ENCODE data around the gene LRP1B.

DNA sequence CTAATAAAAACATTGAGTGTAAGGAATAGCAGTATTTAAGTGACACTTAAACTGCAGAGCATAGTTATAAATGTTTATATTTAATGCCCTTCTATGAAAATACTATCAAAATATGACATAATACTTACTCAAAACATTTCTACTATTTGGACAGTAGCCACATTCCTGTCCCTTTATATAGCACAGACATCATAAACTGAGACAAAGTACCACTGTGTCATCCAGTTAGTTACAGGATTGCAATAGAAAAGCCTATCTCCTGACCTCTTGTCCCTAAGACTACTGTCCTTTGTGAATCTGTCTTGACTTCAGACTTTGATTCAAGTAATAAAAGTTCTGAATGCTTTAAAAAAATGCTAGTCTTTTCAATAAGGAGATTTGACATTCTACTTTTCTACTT lies 1822.1 kb downstream of the LRP1B start:
- TF ChIP-seq, protein P1, sequence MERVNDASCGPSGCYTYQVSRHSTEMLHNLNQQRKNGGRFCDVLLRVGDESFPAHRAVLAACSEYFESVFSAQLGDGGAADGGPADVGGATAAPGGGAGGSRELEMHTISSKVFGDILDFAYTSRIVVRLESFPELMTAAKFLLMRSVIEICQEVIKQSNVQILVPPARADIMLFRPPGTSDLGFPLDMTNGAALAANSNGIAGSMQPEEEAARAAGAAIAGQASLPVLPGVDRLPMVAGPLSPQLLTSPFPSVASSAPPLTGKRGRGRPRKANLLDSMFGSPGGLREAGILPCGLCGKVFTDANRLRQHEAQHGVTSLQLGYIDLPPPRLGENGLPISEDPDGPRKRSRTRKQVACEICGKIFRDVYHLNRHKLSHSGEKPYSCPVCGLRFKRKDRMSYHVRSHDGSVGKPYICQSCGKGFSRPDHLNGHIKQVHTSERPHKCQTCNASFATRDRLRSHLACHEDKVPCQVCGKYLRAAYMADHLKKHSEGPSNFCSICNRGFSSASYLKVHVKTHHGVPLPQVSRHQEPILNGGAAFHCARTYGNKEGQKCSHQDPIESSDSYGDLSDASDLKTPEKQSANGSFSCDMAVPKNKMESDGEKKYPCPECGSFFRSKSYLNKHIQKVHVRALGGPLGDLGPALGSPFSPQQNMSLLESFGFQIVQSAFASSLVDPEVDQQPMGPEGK (CRISPR knock-in tag; IDR thresholded peaks at IDR 0.05; ENCODE audit: borderline replicate concordance), result no peak
- TF ChIP-seq CSDC2 (CRISPR knock-in tag; IDR thresholded peaks at IDR 0.05) (no peak), ARNTL (CRISPR knock-in tag; IDR thresholded peaks at IDR 0.05; ENCODE audit: borderline replicate concordance, low read depth) (no peak), PPARA (CRISPR knock-in tag; IDR thresholded peaks at IDR 0.05; ENCODE audit: borderline replicate concordance) (no peak), ZFP30 (CRISPR knock-in tag; IDR thresholded peaks at IDR 0.05) (no peak)

All from SK-N-SH treated with all-trans-retinoic acid at 6 μM for 48 hours (cell line).